GM18505 (cell line): ENCODE results near the gene SERPINE3.

Source experiments
- ATAC-seq: cut with Tn5 transposase; IDR thresholded peaks from one replicate; pipeline ENCODE4 v1.9.1; 2021; ENCODE audit not compliant: unreplicated experiment
- POLR2A ChIP-seq: IDR thresholded peaks from 4 replicates; pipeline ENCODE4 v1.6.1; 2011; ENCODE audit warnings: borderline replicate concordance; ENCODE audit not compliant: insufficient read depth, insufficient read length; ENCODE audit errors: extremely low read depth

Gene SERPINE3

DNA sequence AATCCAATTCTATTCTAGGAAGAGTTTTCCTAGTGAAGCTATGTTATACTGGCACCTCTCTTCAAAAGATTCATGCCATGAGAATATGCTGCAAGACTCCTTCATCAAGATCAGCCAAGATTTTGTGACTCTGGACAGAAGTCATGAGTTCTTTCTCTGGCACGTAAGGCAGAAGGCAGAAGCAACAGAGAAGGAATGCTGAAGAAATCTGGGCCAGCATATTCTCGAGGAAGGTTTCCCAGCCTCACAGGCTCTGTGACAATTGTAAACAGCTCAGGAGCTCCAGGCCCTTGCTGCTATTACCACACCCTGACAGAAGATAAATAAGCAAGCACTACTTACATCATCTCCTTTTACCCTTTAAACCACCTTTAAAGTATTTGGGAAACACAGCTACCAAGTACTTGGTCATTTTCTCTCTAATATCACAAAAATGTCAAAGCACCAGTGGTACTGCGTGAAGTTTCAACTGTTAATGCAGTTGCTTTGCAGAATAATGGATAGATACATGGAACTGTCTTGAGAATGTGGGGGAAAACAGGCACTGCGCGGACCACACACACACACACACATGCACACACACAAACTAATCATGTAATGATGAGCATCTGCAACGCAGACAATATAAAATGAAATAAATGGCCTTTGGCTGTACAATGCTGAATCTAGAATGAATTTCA is 57.9 kb downstream of the SERPINE3 start:
- ATAC-seq, result no peak
- no peak for TF ChIP-seq POLR2A

DNA sequence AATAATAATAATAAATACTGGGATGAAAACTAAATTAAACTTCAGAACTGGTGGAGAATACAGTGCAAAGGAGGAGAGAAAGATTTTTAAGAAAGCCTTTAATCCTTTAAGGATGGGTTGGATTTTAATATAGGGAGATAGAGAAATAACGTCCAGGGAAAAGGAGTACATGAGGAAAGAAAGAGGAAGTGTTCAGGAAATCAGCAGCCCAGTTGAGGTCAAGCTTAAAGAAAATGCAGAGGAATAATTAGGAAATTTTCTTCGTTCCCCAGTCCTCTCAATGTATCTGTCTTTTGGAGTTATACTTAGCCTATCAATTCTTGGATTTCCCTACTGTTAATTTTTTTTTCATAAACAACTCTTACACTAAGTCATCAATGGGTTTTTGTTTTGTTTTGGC is 65.7 kb downstream of the SERPINE3 start:
- TF ChIP-seq POLR2A, result no peak

DNA sequence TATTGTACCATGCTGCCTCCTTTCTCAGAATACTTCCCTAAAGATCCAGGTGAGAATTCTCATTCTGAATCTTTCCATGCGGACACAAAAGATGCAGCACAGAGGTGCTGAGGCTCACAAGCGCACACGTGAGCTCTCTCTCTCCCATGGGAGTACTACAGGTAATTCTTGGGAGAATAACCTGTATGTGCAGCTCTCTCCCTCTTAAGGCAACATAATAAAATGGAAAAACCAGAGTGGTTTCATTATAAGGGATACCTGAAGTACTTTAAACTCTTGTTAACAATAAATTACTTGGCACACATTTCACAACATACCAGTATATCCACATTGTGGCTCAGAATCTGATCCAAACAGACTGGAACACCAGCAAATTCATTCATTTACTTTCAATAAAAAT is 72.9 kb downstream of the SERPINE3 start:
- ATAC-seq, result no peak
- no peak for TF ChIP-seq POLR2A

More for the DNA sequence above, 65.7 kb downstream of the SERPINE3 start:
- no peak for ATAC-seq
